Regular cardiac myocyte (primary cell): ENCODE results near the gene SCG3. TPM values are rescaled to one million over a fixed set of nuclear protein-coding genes. Genes with fewer than 3 reads are reported as not detected.

ENCODE experiments used
- total RNA-seq: library from RNA; depleted of rRNA; stranded (reverse); fragments of >200 nt; gene quantifications from 2 replicates; pipeline ENCODE4 v1.2.3, GENCODE V29; 2014

SCG3 gene
- total RNA-seq, result not detected in 2 replicates

GRCh38 chr15:51681303-51681963 lies at the start of gene SCG3:
TSS of gene SCG3 (plus strand) at chr15:51681503. CDS start at chr15:51681756, 253 bp downstream.

GRCh38 chr15:51737522-51738305 lies 56.4 kb downstream of the SCG3 start, which contains the start of gene LYSMD2:
TSS of gene LYSMD2 (minus strand) at chr15:51737655. CDS start at chr15:51737622, 33 bp downstream.

DNA sequence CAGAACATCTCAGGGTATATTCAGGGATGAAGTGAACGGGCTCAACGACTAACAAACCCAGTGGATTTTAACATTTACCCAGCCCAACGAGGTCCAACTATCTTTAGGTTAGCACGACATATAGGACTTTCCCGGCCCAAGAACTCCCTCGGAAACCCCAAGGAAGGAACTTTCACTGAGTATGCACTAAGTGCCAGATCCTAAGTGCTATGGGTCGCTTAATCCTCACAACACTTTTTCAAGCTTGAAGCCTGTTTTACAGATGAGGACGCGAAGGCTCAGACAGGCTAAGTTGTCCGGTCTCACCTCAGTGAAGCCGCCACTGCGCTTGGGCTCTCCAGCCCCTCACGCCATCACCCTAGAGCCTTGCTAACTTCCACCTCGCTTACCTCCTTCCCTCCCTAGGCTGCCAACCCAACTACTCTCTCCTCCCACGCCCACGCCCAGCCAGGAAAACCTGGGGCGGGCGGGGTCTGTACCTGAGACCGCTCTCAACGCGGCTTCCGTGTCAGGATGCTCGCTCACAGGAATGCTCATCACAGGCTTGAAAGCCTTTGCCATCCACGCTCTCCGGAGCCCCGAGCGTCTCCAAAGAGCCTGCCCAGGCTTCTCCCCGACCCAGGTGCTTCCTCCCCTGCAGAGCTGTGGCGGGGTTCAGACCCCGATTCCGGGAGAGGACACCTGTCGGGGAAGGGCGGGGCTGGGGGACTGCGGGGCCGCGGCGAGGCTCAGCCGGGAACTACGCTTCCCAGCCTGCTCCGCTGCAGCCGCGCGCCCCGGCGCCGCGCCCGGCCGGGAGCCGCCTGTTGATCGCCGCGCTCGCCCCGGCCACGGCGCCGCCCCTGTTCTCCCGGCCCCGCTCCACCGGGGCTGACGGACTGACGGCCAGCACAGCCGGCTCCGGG lies 69.7 kb downstream of the SCG3 start, which contains the start of gene TMOD2:
Gene TMOD2 (plus strand): TSS at position 806 of the 905 bp plus-strand sequence. CDS start 14,845 bp downstream, outside the sequence.

Other genes with a start within 250 kb of the SCG3 start
- 11.7 and 28.5 TPM in 2 replicates for gene DMXL2, start 58.7 kb upstream of the SCG3 start, total RNA-seq
- gene LYSMD2, start 56.2 kb downstream of the SCG3 start, total RNA-seq, result 5.6 and 6.2 TPM in 2 replicates
- 4.4 and 7.9 TPM in 2 replicates for gene TMOD2, start 70.1 kb downstream of the SCG3 start, total RNA-seq
- gene TMOD3, start 148.2 kb downstream of the SCG3 start, total RNA-seq, result 42.6 and 46.4 TPM in 2 replicates